H1 (cell line): ENCODE results near the gene SLC39A11. TPM values are rescaled to one million over a fixed set of nuclear protein-coding genes. Genes with fewer than 3 reads are reported as not detected.

ENCODE experiments used
- MAX ChIP-seq: IDR thresholded peaks from 2 replicates; pipeline ENCODE4 v1.6.1; 2012; ENCODE audit warnings: inconsistent platforms
- NANOG ChIP-seq: IDR thresholded peaks from 2 replicates; pipeline ENCODE4 v1.6.1; 2011; ENCODE audit warnings: low read length, low read depth, mild to moderate bottlenecking, inconsistent platforms; ENCODE audit not compliant: insufficient read depth, poor library complexity, severe bottlenecking
- RBBP5 ChIP-seq: IDR thresholded peaks from 2 replicates; pipeline ENCODE4 v1.7.1; 2012; ENCODE audit warnings: low read depth, mild to moderate bottlenecking, inconsistent platforms, low read length, moderate library complexity, borderline replicate concordance
- TAF7 ChIP-seq: optimal IDR thresholded peaks from 2 replicates; pipeline ENCODE3; 2011; ENCODE audit warnings: low read depth, mild to moderate bottlenecking, inconsistent platforms, low read length, moderate library complexity, borderline replicate concordance
- polyA plus RNA-seq, 7 experiments: library from polyadenylated mRNA; depleted of rRNA in 3 of 7; stranded (reverse) in 5 of 7; unstranded in 2 of 7; fragments of >200 nt in 5 of 7; fragments of 200-250 nt in 2 of 7; gene quantifications; 1 replicate in 5 of 7; 2 replicates in 1 of 7; 4 replicates in 1 of 7; pipeline versions ENCODE4 v1.2.1 to v1.2.3, GENCODE V29; 2011 to 2013; ENCODE audit warnings: missing spikeins in 2 of 7, mixed read lengths in 2 of 7
- total RNA-seq: library from RNA; stranded (reverse); fragmentation: NEBNext Ultra II Directional; extraction: Animal tissue kit (Norgen Biotek cat#: 25700); gene quantifications from 2 replicates; pipeline ENCODE4 v1.2.1, GENCODE V29; 2021

SLC39A11 gene
- total and polyA plus RNA-seq, 2 of the 8 experiments (the other 6 are each of a cell fraction or from before 2014, with no cell fraction given): 12.2 to 19.6 TPM

GRCh38 chr17:72631568-72631948 is 460.9 kb downstream of the SLC39A11 start (continued):
- TF ChIP-seq RBBP5: no peak
- TF ChIP-seq NANOG: no peak
- TF ChIP-seq MAX: no peak
- TF ChIP-seq TAF7: no peak
- TF ChIP-seq, all 59 proteins: peak for 0
